Measurements from ENCODE around the gene PTX3.

PTX3 gene

GRCh38 chr3:157443905-157444796, 7.5 kb downstream of the PTX3 start:
- Histone ChIP-seq H3K4me3 (ENCODE audit: low read depth, low read length) (no peak overlapping the region), H3K36me3 (no peaks in the 10 kb centered on the region), H3K27ac (no peak overlapping the region), H3K9me3 (ENCODE audit: severe bottlenecking) (no peaks in the 10 kb centered on the region), H3K27me3 (ENCODE audit: insufficient read depth, low read depth, severe bottlenecking) (no peaks in the 10 kb centered on the region)
- TF ChIP-seq, protein P1, sequence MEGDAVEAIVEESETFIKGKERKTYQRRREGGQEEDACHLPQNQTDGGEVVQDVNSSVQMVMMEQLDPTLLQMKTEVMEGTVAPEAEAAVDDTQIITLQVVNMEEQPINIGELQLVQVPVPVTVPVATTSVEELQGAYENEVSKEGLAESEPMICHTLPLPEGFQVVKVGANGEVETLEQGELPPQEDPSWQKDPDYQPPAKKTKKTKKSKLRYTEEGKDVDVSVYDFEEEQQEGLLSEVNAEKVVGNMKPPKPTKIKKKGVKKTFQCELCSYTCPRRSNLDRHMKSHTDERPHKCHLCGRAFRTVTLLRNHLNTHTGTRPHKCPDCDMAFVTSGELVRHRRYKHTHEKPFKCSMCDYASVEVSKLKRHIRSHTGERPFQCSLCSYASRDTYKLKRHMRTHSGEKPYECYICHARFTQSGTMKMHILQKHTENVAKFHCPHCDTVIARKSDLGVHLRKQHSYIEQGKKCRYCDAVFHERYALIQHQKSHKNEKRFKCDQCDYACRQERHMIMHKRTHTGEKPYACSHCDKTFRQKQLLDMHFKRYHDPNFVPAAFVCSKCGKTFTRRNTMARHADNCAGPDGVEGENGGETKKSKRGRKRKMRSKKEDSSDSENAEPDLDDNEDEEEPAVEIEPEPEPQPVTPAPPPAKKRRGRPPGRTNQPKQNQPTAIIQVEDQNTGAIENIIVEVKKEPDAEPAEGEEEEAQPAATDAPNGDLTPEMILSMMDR (IDR thresholded peaks at IDR 0.05; ENCODE audit: low read depth, low read length): no peak
- no peak for DNase-seq

DNA sequence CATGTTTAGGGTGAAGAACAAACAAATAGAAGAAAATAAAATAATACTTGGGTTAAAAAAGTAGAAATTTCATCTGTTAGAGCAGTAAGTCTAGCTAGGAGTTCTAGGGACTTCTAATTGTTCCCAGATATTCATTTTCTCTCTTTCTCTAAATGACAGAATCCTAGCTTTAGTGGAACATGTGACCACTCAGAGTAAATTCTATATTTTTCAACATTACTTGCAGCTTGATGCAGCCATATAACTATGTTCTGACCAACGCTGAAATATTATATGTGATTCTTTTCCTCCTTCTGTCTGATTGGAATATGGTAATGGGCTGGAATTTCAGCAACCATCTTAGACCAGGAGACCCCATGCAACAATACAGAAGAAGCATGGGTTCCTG, 8.1 kb downstream of the PTX3 start:
- no peak for DNase-seq
- no peak overlapping the region for H3K27ac ChIP-seq

DNA sequence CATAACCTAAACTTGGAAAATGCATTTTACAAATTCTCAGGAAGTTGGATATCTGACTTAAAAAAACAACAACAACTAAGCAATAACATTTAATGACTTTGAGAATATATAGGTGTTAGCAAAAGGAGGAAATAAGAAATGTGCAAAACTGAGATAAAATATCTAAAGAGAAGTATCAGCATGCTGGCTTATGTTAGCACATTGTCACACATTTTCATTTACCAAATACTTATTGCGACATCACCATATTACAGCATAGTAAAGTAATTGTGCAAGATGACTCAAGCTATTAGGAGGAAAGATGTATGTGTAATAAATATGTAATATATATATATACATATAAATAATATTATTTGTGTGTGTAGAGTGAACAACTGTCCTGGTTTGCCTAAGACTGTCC, 9.2 kb downstream of the PTX3 start:
- TF ChIP-seq, protein P1 (IDR thresholded peaks at IDR 0.05; ENCODE audit: low read depth, low read length): no peak
- Histone ChIP-seq H3K36me3 (no peaks in the 10 kb centered on the region), H3K27me3 (ENCODE audit: insufficient read depth, low read depth, severe bottlenecking) (no peaks in the 10 kb centered on the region), H3K9me3 (ENCODE audit: severe bottlenecking) (no peaks in the 10 kb centered on the region), H3K4me3 (ENCODE audit: low read depth, low read length) (no peak overlapping the region), H3K27ac (no peak overlapping the region)
- DNase-seq: no peak

More for the DNA sequence above, 8.1 kb downstream of the PTX3 start:
- no peak overlapping the region for H3K4me3 ChIP-seq (ENCODE audit: low read depth, low read length)
- H3K9me3 ChIP-seq (ENCODE audit: severe bottlenecking): no peaks in the 10 kb centered on the region
- no peaks in the 10 kb centered on the region for H3K27me3 ChIP-seq (ENCODE audit: insufficient read depth, low read depth, severe bottlenecking)
- no peaks in the 10 kb centered on the region for H3K36me3 ChIP-seq
- TF ChIP-seq, protein P1 (IDR thresholded peaks at IDR 0.05; ENCODE audit: low read depth, low read length): no peak

- TF ChIP-seq, protein P1 (IDR thresholded peaks at IDR 0.05; ENCODE audit: low read depth, low read length): peak; percentile 51; the same call in 1 of the 2 replicates
- Histone ChIP-seq H3K36me3 (no peaks in the 10 kb centered on the region), H3K4me3 (ENCODE audit: low read depth, low read length) (no peak overlapping the region), H3K27ac (no peak overlapping the region), H3K27me3 (ENCODE audit: insufficient read depth, low read depth, severe bottlenecking) (no peaks in the 10 kb centered on the region), H3K9me3 (ENCODE audit: severe bottlenecking) (no peaks in the 10 kb centered on the region)
- DNase-seq: no peak
Observed at GRCh38 chr3:157447026-157447694, 10.5 kb downstream of the PTX3 start.

DNA sequence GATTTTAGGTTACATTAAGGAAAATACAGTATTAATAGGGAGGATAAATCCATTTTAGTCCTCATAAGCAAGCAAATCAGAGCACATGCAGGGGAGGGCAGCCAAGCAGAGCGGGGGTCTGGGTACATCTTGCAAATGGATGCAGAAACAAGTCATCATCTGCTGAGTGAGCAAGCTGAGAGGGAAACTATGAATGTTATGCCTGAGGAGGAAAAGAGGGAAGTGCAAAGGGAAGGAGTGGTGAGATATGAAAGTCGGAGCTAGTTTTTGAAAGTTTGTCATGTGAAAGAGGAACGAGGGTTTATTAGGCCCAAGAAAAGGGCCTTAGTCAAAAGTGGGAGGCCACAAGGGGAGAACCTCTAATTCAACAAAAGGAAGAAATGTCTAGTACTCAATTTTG, 15.4 kb downstream of the PTX3 start:
- Histone ChIP-seq H3K36me3 (no peaks in the 10 kb centered on the region), H3K4me3 (ENCODE audit: low read depth, low read length) (no peak overlapping the region), H3K9me3 (ENCODE audit: severe bottlenecking) (no peaks in the 10 kb centered on the region), H3K27ac (no peak overlapping the region), H3K27me3 (ENCODE audit: insufficient read depth, low read depth, severe bottlenecking) (no peaks in the 10 kb centered on the region)
- TF ChIP-seq, protein P1 (IDR thresholded peaks at IDR 0.05; ENCODE audit: low read depth, low read length): no peak
- DNase-seq: no peak
